Right lobe of liver (tissue), 6 donors: ENCODE data around the gene ATCAY. TPM values are rescaled to one million over a fixed set of nuclear protein-coding genes. Genes with fewer than 3 reads are reported as not detected.

Source experiments
- ATAC-seq, 4 donors: fragments of 200-7000 bp; cut with Tn5 transposase; one replicate each; pipeline ENCODE4 v1.9.1; 2020; ENCODE audit warnings: mild to moderate bottlenecking in 4 of 4, moderate library complexity in 4 of 4
- DNase-seq, 3 donors: peaks; one replicate each; pipeline ENCODE4 v3.0.0-alpha.2; 2020
- H3K27ac ChIP-seq, 3 donors: fragments of 200-600 bp; one replicate each; pipeline ENCODE4 v1.8.0; 2022
- H3K27me3 ChIP-seq, 2 donors: fragments of 200-600 bp; one replicate each; pipeline ENCODE4 v1.8.0; 2022
- H3K36me3 ChIP-seq, 4 donors: fragments of 200-600 bp; sonication (generic) in 1 of 4; one replicate each; pipeline versions ENCODE4 v1.5.1 to v1.8.0; 2017 to 2022; ENCODE audit warnings: control low read depth in 1 of 4
- H3K4me1 ChIP-seq, 4 donors: fragments of 200-600 bp; sonication (generic) in 1 of 4; one replicate each; pipeline versions ENCODE4 v1.5.1 to v1.8.0; 2017 to 2022; ENCODE audit warnings: control low read depth in 1 of 4
- H3K4me3 ChIP-seq, 3 donors: fragments of 200-600 bp; one replicate each; pipeline ENCODE4 v1.8.0; 2022
- H3K9me3 ChIP-seq, 4 donors: fragments of 200-600 bp; sonication (generic) in 1 of 4; one replicate each; pipeline versions ENCODE4 v1.5.1 to v1.8.0; 2017 to 2022; ENCODE audit warnings: control low read depth in 1 of 4
- CTCF ChIP-seq, 4 donors: fragments of 200-600 bp in 3 of 4; fragments of 450-650 bp in 1 of 4; IDR thresholded peaks; one replicate each; pipeline versions ENCODE4 v1.5.1 to v1.8.0; 2016 to 2022; ENCODE audit warnings: antibody characterized with exemption in 4 of 4, mild to moderate bottlenecking in 2 of 4
- POLR2A ChIP-seq: fragments of 450-650 bp; IDR thresholded peaks from one replicate; pipeline ENCODE4 v1.6.1; 2017; ENCODE audit warnings: antibody characterized with exemption, mild to moderate bottlenecking
- WGBS: methylation state at CpG from one replicate; pipeline ENCODE4 v1.1.6; 2018; ENCODE audit warnings: low coverage, low lambda C conversion rate; ENCODE audit not compliant: insufficient coverage; ENCODE audit errors: missing lambda C conversion rate; 5-methylcytosine and 5-hydroxymethylcytosine counted together
- intact Hi-C, 2 donors: fragments of 100-400 bp; cut with DNase I; formaldehyde crosslinking; loops; one replicate each; pipeline versions ENCODE4 v1.11.2 to v1.14.1; 2022
- total RNA-seq, 6 experiments: library from RNA; depleted of rRNA in 2 of 6; stranded (reverse); fragments of >200 nt in 2 of 6; fragmentation: NEBNext Ultra II Directional in 3 of 6; extraction: Animal tissue kit (Norgen Biotek cat#: 25700) in 3 of 6; gene quantifications; one replicate each; pipeline versions ENCODE4 v1.1.0 to v1.2.4, GENCODE V29; 2016 to 2023
- donor health status: DM: no; HTN: yes; CAD: no.
- donor health status: DM: no; HTN: no; CAD: no.
- donor health status: DM: no; HTN: no; CAD: no.
- donor health status: DM: no; HTN: yes; CAD: no.
- donor health status: DM: no; HTN: yes; CAD: no.

ATCAY gene
- total RNA-seq, 6 experiments from 2014 or later = not detected

GRCh38 chr19:3902317-3902973 lies 22.0 kb downstream of the ATCAY start:
- 100% methylated on average over 1 of the region's 15 CpGs for WGBS
- Histone ChIP-seq H3K27ac (no peak overlapping the region), H3K36me3 (no peaks in the 10 kb centered on the region), H3K4me1 (no peaks in the 10 kb centered on the region), H3K9me3 (no peaks in the 10 kb centered on the region), H3K27me3 (no peaks in the 10 kb centered on the region), H3K4me3 (no peak overlapping the region)
- ATAC-seq = no peak
- TF ChIP-seq POLR2A (no peak), CTCF (IDR thresholded peaks at IDR 0.05) (no peak)
- DNase-seq = no peak
- intact Hi-C loops = no loop called here

- Histone ChIP-seq H3K4me3 (no peak overlapping the region), H3K36me3 (no peaks in the 10 kb centered on the region), H3K4me1 (no peaks in the 10 kb centered on the region), H3K27ac (no peak overlapping the region), H3K27me3 (no peaks in the 10 kb centered on the region), H3K9me3 (no peaks in the 10 kb centered on the region)
- WGBS = 75% methylated on average over 8 of the region's 8 CpGs
- intact Hi-C loops = no loop called here
- DNase-seq (no peak), ATAC-seq (no peak)
- no peak for TF ChIP-seq POLR2A
- TF ChIP-seq CTCF (IDR thresholded peaks at IDR 0.05) = no peak
Observed at GRCh38 chr19:3904233-3904632, 23.7 kb downstream of the ATCAY start.

GRCh38 chr19:3907626-3908265 lies 27.3 kb downstream of the ATCAY start:
- no peak overlapping the region for H3K27ac ChIP-seq
- ATAC-seq (peak in 1 of 4 donors; percentile 10), DNase-seq (no peak)
- no peaks in the 10 kb centered on the region for H3K36me3 ChIP-seq
- intact Hi-C loops = no loop called here
- no peaks in the 10 kb centered on the region for H3K27me3 ChIP-seq
- H3K4me3 ChIP-seq = no peak overlapping the region
- no peaks in the 10 kb centered on the region for H3K9me3 ChIP-seq
- TF ChIP-seq CTCF (IDR thresholded peaks at IDR 0.05) = no peak
- TF ChIP-seq POLR2A = no peak
- WGBS = 60% methylated on average over 2 of the region's 50 CpGs
- no peaks in the 10 kb centered on the region for H3K4me1 ChIP-seq

GRCh38 chr19:3908266-3909054 lies 28.0 kb downstream of the ATCAY start:
- no peak overlapping the region for H3K4me3 ChIP-seq
- peak in 1 of 4 donors; percentile 36 for ATAC-seq
- intact Hi-C loops = no loop called here
- H3K9me3 ChIP-seq = no peaks in the 10 kb centered on the region
- H3K27me3 ChIP-seq = no peaks in the 10 kb centered on the region
- 19% methylated on average over 2 of the region's 14 CpGs for WGBS
- TF ChIP-seq POLR2A (no peak), CTCF (IDR thresholded peaks at IDR 0.05) (no peak)
- no peaks in the 10 kb centered on the region for H3K36me3 ChIP-seq
- no peak for DNase-seq
- no peak overlapping the region for H3K27ac ChIP-seq
- no peaks in the 10 kb centered on the region for H3K4me1 ChIP-seq
